Measurements from ENCODE around the gene CCL19. TPM values are rescaled to one million over a fixed set of nuclear protein-coding genes. Genes with fewer than 3 reads are reported as not detected.
"Not testable (repeated sequence)": the region's sequence is repeated elsewhere in the genome, so short reads cannot be mapped to it uniquely, and the experiment has no call there.

Gene CCL19
- not detected in 2 replicates for total RNA-seq (2014; rRNA removed; shearing (Covaris generic))

- no peak for DNase-seq (ENCODE audit: low spot score)
Observed at GRCh38 chr9:34690983-34691935, at the start of gene CCL19. TSS of gene CCL19 (minus strand) at chr9:34691276. CDS start at chr9:34691139, 137 bp downstream.

- DNase-seq (ENCODE audit: low spot score), result not testable (repeated sequence)
Observed at GRCh38 chr9:34740176-34740575, 49.1 kb upstream of the CCL19 start.

- no peak for DNase-seq (ENCODE audit: low spot score)
Observed at GRCh38 chr9:34737677-34738260, 46.7 kb upstream of the CCL19 start.

- DNase-seq (ENCODE audit: low spot score), result no peak
Observed at GRCh38 chr9:34734720-34735119, 43.6 kb upstream of the CCL19 start.

- no peak for DNase-seq (ENCODE audit: low spot score)
Observed at GRCh38 chr9:34732886-34733285, 41.8 kb upstream of the CCL19 start.

GRCh38 chr9:34732478-34732877 is 41.4 kb upstream of the CCL19 start:
- DNase-seq (ENCODE audit: low spot score), result no peak

GRCh38 chr9:34723141-34723540 is 32.1 kb upstream of the CCL19 start:
- no peak for DNase-seq (ENCODE audit: low spot score)

- not testable (repeated sequence) for DNase-seq (ENCODE audit: low spot score)
Observed at GRCh38 chr9:34719769-34720025, 28.6 kb upstream of the CCL19 start.

GRCh38 chr9:34719021-34719768 is 28.1 kb upstream of the CCL19 start:
- no peak for DNase-seq (ENCODE audit: low spot score)

- DNase-seq (ENCODE audit: low spot score), result no peak
Observed at GRCh38 chr9:34717996-34718614, 27.0 kb upstream of the CCL19 start.

- DNase-seq (ENCODE audit: low spot score), result no peak
Observed at GRCh38 chr9:34716711-34717110, 25.6 kb upstream of the CCL19 start.

GRCh38 chr9:34715639-34716215 is 24.7 kb upstream of the CCL19 start:
- DNase-seq (ENCODE audit: low spot score), result no peak

GRCh38 chr9:34714007-34714406 is 22.9 kb upstream of the CCL19 start:
- DNase-seq (ENCODE audit: low spot score), result no peak

GRCh38 chr9:34712140-34712539 is 21.1 kb upstream of the CCL19 start:
- no peak for DNase-seq (ENCODE audit: low spot score)

GRCh38 chr9:34710023-34710422 is 18.9 kb upstream of the CCL19 start, which contains the start of gene CCL21:
TSS of gene CCL21 (minus strand) at chr9:34710136. CDS start at chr9:34710066, 70 bp downstream.
- no peak for DNase-seq (ENCODE audit: low spot score)

GRCh38 chr9:34709196-34709978 is 18.3 kb upstream of the CCL19 start:
- DNase-seq (ENCODE audit: low spot score), result no peak

- no peak for DNase-seq (ENCODE audit: low spot score)
Observed at GRCh38 chr9:34707130-34707529, 16.1 kb upstream of the CCL19 start.

- DNase-seq (ENCODE audit: low spot score), result peak; percentile 51
Observed at GRCh38 chr9:34701769-34702736, 11.0 kb upstream of the CCL19 start.

- peak; percentile 5 for DNase-seq (ENCODE audit: low spot score)
Observed at GRCh38 chr9:34701023-34701768, 10.1 kb upstream of the CCL19 start.
